ENCODE data around the gene FHIP1B.

FHIP1B gene

GRCh38 chr11:6238902-6239301 lies 4.5 kb upstream of the FHIP1B start, which contains the start of gene CNGA4:
TSS of gene CNGA4 (plus strand) at chr11:6239089. CDS start at chr11:6239207, 118 bp downstream.
- DNase-seq: no peak

- no peak for DNase-seq
Measured at GRCh38 chr11:6237761-6238302, 3.4 kb upstream of the FHIP1B start.

GRCh38 chr11:6237266-6237665 lies 2.8 kb upstream of the FHIP1B start:
- DNase-seq: no peak

- DNase-seq: no peak
Measured at GRCh38 chr11:6233984-6234386, 451 bp downstream of the FHIP1B start.

- DNase-seq: no peak
Measured at GRCh38 chr11:6232899-6233298, 1.5 kb downstream of the FHIP1B start.

GRCh38 chr11:6229911-6230310 lies 4.5 kb downstream of the FHIP1B start:
- peak; percentile 42 for DNase-seq

GRCh38 chr11:6228520-6228919 lies 5.9 kb downstream of the FHIP1B start:
- peak; percentile 12 for DNase-seq

- DNase-seq: no peak
Measured at GRCh38 chr11:6225896-6226295, 8.5 kb downstream of the FHIP1B start.

GRCh38 chr11:6225024-6225423 lies 9.4 kb downstream of the FHIP1B start:
- no peak for DNase-seq

GRCh38 chr11:6224421-6224820 lies 10.0 kb downstream of the FHIP1B start:
- DNase-seq: no peak

- DNase-seq: no peak
Measured at GRCh38 chr11:6223854-6224253, 10.6 kb downstream of the FHIP1B start.

GRCh38 chr11:6219359-6219758 lies 15.1 kb downstream of the FHIP1B start:
- no peak for DNase-seq

- DNase-seq: no peak
Measured at GRCh38 chr11:6217722-6218121, 16.7 kb downstream of the FHIP1B start.

- DNase-seq: no peak
Measured at GRCh38 chr11:6216501-6216900, 17.9 kb downstream of the FHIP1B start.

- DNase-seq: no peak
Measured at GRCh38 chr11:6214530-6214929, 19.9 kb downstream of the FHIP1B start.

GRCh38 chr11:6210274-6210955 lies 24.0 kb downstream of the FHIP1B start:
- DNase-seq: no peak

- DNase-seq: no peak
Measured at GRCh38 chr11:6209801-6210200, 24.6 kb downstream of the FHIP1B start.

- no peak for DNase-seq
Measured at GRCh38 chr11:6206456-6207180, 27.8 kb downstream of the FHIP1B start.

GRCh38 chr11:6205366-6205765 lies 29.1 kb downstream of the FHIP1B start, which contains the start of gene C11orf42:
TSS of gene C11orf42 (plus strand) at chr11:6205557. CDS start at chr11:6205616, 59 bp downstream.
- no peak for DNase-seq

GRCh38 chr11:6204706-6205105 lies 29.7 kb downstream of the FHIP1B start:
- DNase-seq: no peak

- DNase-seq: peak; percentile 37
Measured at GRCh38 chr11:6203327-6203726, 31.1 kb downstream of the FHIP1B start.

GRCh38 chr11:6202041-6202440 lies 32.4 kb downstream of the FHIP1B start:
- DNase-seq: no peak

- DNase-seq: no peak
Measured at GRCh38 chr11:6201481-6201880, 33.0 kb downstream of the FHIP1B start.

- DNase-seq: peak; percentile 43
Measured at GRCh38 chr11:6200975-6201374, 33.5 kb downstream of the FHIP1B start.

Data from CD4-positive, alpha-beta T cell treated with Interleukin-12 subunit alpha and Interleukin-12 subunit beta, for 1 hour (primary cell).